NT2/D1 (cell line): ENCODE measurements around the gene KRT83.

Experiments
- SUZ12 ChIP-seq: IDR thresholded peaks from 2 replicates; pipeline ENCODE4 v1.6.1; 2011; ENCODE audit not compliant: insufficient read length, insufficient read depth; ENCODE audit errors: extremely low read depth
- YY1 ChIP-seq: IDR thresholded peaks from 2 replicates; pipeline ENCODE4 v1.6.1; 2011; ENCODE audit not compliant: insufficient read length, insufficient read depth

DNA sequence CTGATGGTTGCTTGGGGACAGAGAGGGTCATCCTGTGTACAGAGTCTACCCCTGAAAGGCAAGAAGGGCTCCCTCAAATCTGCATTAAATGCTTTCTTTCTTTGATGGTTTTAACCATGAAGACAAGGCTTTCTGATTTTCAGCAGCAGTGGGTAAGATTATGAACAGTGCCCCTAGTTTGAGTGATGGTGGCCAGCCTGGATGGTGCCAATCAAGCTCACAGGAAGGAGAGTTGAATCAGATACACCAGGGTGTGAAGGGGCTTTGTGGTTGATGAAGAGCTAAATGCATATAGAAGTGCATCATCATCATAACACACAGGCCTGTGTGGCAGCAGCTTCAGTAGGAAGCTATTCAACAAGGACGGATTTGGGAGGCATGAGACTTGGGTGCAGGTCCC lies 40.4 kb upstream of the KRT83 start:
- TF ChIP-seq SUZ12 (no peak), YY1 (no peak)
